ENCODE data around the gene CTNNB1.
"Not testable (repeated sequence)": the region's sequence is repeated elsewhere in the genome, so short reads cannot be mapped to it uniquely, and the experiment has no call there.

CTNNB1 gene

GRCh38 chr3:41259449-41260062 lies 60.3 kb downstream of the CTNNB1 start:
- no peak for FAIRE-seq

- no peak for FAIRE-seq
Measured at GRCh38 chr3:41260063-41260450, 60.8 kb downstream of the CTNNB1 start.

GRCh38 chr3:41265011-41265545 lies 65.8 kb downstream of the CTNNB1 start:
- FAIRE-seq: no peak

- no peak for FAIRE-seq
Measured at GRCh38 chr3:41265823-41266273, 66.5 kb downstream of the CTNNB1 start.

- FAIRE-seq: no peak
Measured at GRCh38 chr3:41267975-41268640, 68.8 kb downstream of the CTNNB1 start.

GRCh38 chr3:41272667-41273066 lies 73.4 kb downstream of the CTNNB1 start:
- FAIRE-seq: no peak

- no peak for FAIRE-seq
Measured at GRCh38 chr3:41274944-41275668, 75.8 kb downstream of the CTNNB1 start.

GRCh38 chr3:41276191-41276590 lies 76.9 kb downstream of the CTNNB1 start:
- no peak for FAIRE-seq

GRCh38 chr3:41277790-41278465 lies 78.6 kb downstream of the CTNNB1 start:
- no peak for FAIRE-seq

- not testable (repeated sequence) for FAIRE-seq
Measured at GRCh38 chr3:41284934-41285333, 85.6 kb downstream of the CTNNB1 start.

GRCh38 chr3:41286305-41286704 lies 87.0 kb downstream of the CTNNB1 start:
- no peak for FAIRE-seq

GRCh38 chr3:41288785-41289184 lies 89.5 kb downstream of the CTNNB1 start:
- FAIRE-seq: no peak

Measured in A204.1 (cell line).